HepG2 (cell line): ENCODE measurements around the gene PREP. TPM values are rescaled to one million over a fixed set of nuclear protein-coding genes. Genes with fewer than 3 reads are reported as not detected.

Source experiments
- ATF2 ChIP-seq: sonication (generic); formaldehyde crosslinking; IDR thresholded peaks from 2 replicates; pipeline ENCODE4 v1.4.0; 2020; ENCODE audit warnings: missing genetic modification reagents
- BRCA1 ChIP-seq: sonication (generic); formaldehyde crosslinking; IDR thresholded peaks from 2 replicates; pipeline ENCODE4 v1.4.0; 2020; ENCODE audit warnings: missing genetic modification reagents
- BRD4 ChIP-seq: sonication (generic); formaldehyde crosslinking; IDR thresholded peaks from 2 replicates; pipeline ENCODE4 v1.4.0; 2020; ENCODE audit warnings: missing genetic modification reagents
- CEBPB ChIP-seq: IDR thresholded peaks from 2 replicates; pipeline ENCODE4 v1.6.1; 2011; ENCODE audit warnings: low read depth, low read length, improper control_type of control experiment, borderline replicate concordance
- CEBPG ChIP-seq: IDR thresholded peaks from 2 replicates; pipeline ENCODE4 v1.6.1; 2016
- FOXA3 ChIP-seq: IDR thresholded peaks from 2 replicates; pipeline ENCODE4 v1.6.1; 2016; ENCODE audit warnings: missing genetic modification reagents, missing compliant biosample characterization
- ISX ChIP-seq: sonication (generic); formaldehyde crosslinking; conservative IDR thresholded peaks from 2 replicates; pipeline ENCODE4 v1.5.0; 2020; ENCODE audit warnings: missing genetic modification reagents
- MED13 ChIP-seq: sonication (generic); formaldehyde crosslinking; IDR thresholded peaks from 2 replicates; pipeline ENCODE4 v1.5.0; 2020; ENCODE audit warnings: missing genetic modification reagents
- PAWR ChIP-seq: sonication (generic); formaldehyde crosslinking; IDR thresholded peaks from 2 replicates; pipeline ENCODE4 v1.4.0; 2020; ENCODE audit warnings: missing genetic modification reagents, mild to moderate bottlenecking, borderline replicate concordance
- PLSCR1 ChIP-seq: sonication (generic); formaldehyde crosslinking; IDR thresholded peaks from 2 replicates; pipeline ENCODE4 v1.5.0; 2020; ENCODE audit warnings: missing genetic modification reagents, mild to moderate bottlenecking, borderline replicate concordance
- RFX3 ChIP-seq: IDR thresholded peaks from 2 replicates; pipeline ENCODE4 v1.6.1; 2016; ENCODE audit warnings: missing biosample characterization, missing genetic modification reagents
- RXRA ChIP-seq: sonication (generic); formaldehyde crosslinking; IDR thresholded peaks from 2 replicates; pipeline ENCODE4 v1.5.1; 2020; ENCODE audit warnings: missing genetic modification reagents
- SATB2 ChIP-seq: sonication (generic); formaldehyde crosslinking; IDR thresholded peaks from 2 replicates; pipeline ENCODE4 v1.5.0; 2020; ENCODE audit warnings: missing genetic modification reagents
- SNAPC4 ChIP-seq: sonication (generic); formaldehyde crosslinking; IDR thresholded peaks from 2 replicates; pipeline ENCODE4 v1.4.0; 2020; ENCODE audit warnings: mild to moderate bottlenecking, missing genetic modification reagents
- SNAPC5 ChIP-seq: sonication (generic); formaldehyde crosslinking; IDR thresholded peaks from 2 replicates; pipeline ENCODE4 v1.8.1; 2023; ENCODE audit warnings: mild to moderate bottlenecking, missing genetic modification reagents, borderline replicate concordance
- SOX13 ChIP-seq, 3 experiments: fragments of 450-650 bp in 1 of 3; sonication (generic) in 1 of 3; formaldehyde crosslinking in 1 of 3; IDR thresholded peaks in 2 of 3; conservative IDR thresholded peaks in 1 of 3; 2 replicates each; pipeline versions ENCODE4 v1.5.0 to v1.6.1; 2016 to 2020; ENCODE audit warnings: antibody characterized with exemption in 1 of 3, mild to moderate bottlenecking in 1 of 3, missing compliant biosample characterization in 1 of 3, missing genetic modification reagents in 1 of 3, moderate library complexity in 1 of 3
- SP2 ChIP-seq: sonication (generic); formaldehyde crosslinking; IDR thresholded peaks from 2 replicates; pipeline ENCODE4 v1.5.1; 2020; ENCODE audit warnings: mild to moderate bottlenecking, missing genetic modification reagents
- SYNCRIP ChIP-seq: fragments of 200-400 bp; formaldehyde crosslinking; IDR thresholded peaks from 2 replicates; pipeline ENCODE4 v1.6.1; 2018; ENCODE audit warnings: mild to moderate bottlenecking, low read depth, low read length; ENCODE audit not compliant: insufficient read depth
- TBX3 ChIP-seq: fragments of 450-650 bp; IDR thresholded peaks from 2 replicates; pipeline ENCODE4 v1.6.1; 2017; ENCODE audit warnings: antibody characterized with exemption, mild to moderate bottlenecking, inconsistent platforms, borderline replicate concordance
- THAP11 ChIP-seq: IDR thresholded peaks from 2 replicates; pipeline ENCODE4 v1.6.1; 2016; ENCODE audit warnings: missing biosample characterization, missing genetic modification reagents
- ZBTB8A ChIP-seq: sonication (generic); formaldehyde crosslinking; IDR thresholded peaks from 2 replicates; pipeline ENCODE4 v1.4.0; 2020; ENCODE audit warnings: mild to moderate bottlenecking, low read depth, missing genetic modification reagents, borderline replicate concordance
- ZKSCAN1 ChIP-seq: fragments of 150-350 bp; IDR thresholded peaks from 2 replicates; pipeline ENCODE4 v1.6.1; 2014; ENCODE audit warnings: low read length
- ZNF253 ChIP-seq: sonication (generic); formaldehyde crosslinking; IDR thresholded peaks from 2 replicates; pipeline ENCODE4 v1.8.0; 2022; ENCODE audit warnings: mild to moderate bottlenecking, missing genetic modification reagents, borderline replicate concordance
- ZNF264 ChIP-seq: sonication (generic); formaldehyde crosslinking; IDR thresholded peaks from 2 replicates; pipeline ENCODE4 v1.4.0; 2020; ENCODE audit warnings: missing genetic modification reagents
- ZNF550 ChIP-seq: sonication (generic); formaldehyde crosslinking; IDR thresholded peaks from 2 replicates; pipeline ENCODE4 v1.4.0; 2020; ENCODE audit warnings: mild to moderate bottlenecking, missing genetic modification reagents, borderline replicate concordance
- ZNF562 ChIP-seq: sonication (generic); formaldehyde crosslinking; IDR thresholded peaks from 2 replicates; pipeline ENCODE4 v1.8.0; 2022; ENCODE audit warnings: missing genetic modification reagents, borderline replicate concordance
- polyA plus RNA-seq, 8 experiments: library from polyadenylated mRNA; depleted of rRNA in 3 of 8; stranded (reverse) in 7 of 8; unstranded in 1 of 8; fragments of >200 nt; fragmentation: Illumina TruSeq in 4 of 8; extraction: Trizol in 4 of 8; gene quantifications; 2 replicates each; pipeline versions ENCODE4 v1.2.1 to v1.2.3, GENCODE V29; 2011 to 2016; ENCODE audit warnings: low read depth in 4 of 8, missing spikeins in 1 of 8, mixed read lengths in 1 of 8; ENCODE audit not compliant: insufficient read depth in 1 of 8
- total RNA-seq, 5 experiments: library from RNA; depleted of rRNA; stranded (reverse); fragments of >200 nt; fragmentation: Illumina TruSeq; extraction: Trizol; gene quantifications; 2 replicates each; pipeline ENCODE4 v1.2.3, GENCODE V29; 2016; ENCODE audit warnings: low read depth in 1 of 5

PREP gene
- total and polyA plus RNA-seq, 2 of the 13 experiments (the other 11 are each of a cell fraction or from before 2014, with no cell fraction given): 12.6 to 15.9 TPM

GRCh38 chr6:105374010-105374420, 28.9 kb downstream of the PREP start (continued):
- TF ChIP-seq ZKSCAN1 (no peak), BRD4 (CRISPR knock-in tag) (no peak), ZBTB8A (CRISPR knock-in tag) (no peak), ZNF253 (CRISPR knock-in tag) (no peak), ISX (no peak), SYNCRIP (no peak), ATF2 (CRISPR knock-in tag) (peak; percentile 89), RXRA (CRISPR knock-in tag) (no peak), SOX13 (IDR thresholded peaks at IDR 0.05) (no peak), SOX13 (CRISPR knock-in tag; conservative IDR thresholded peaks at IDR 0.05 in 1 of 2, IDR thresholded peaks at IDR 0.05 in 1 of 2) (peak in 1 of 2 experiments; percentile 7; a peak in 1 of 4 replicates), CEBPG (CRISPR knock-in tag) (0 out of 2 replicates have a peak, but pooled peaks have one; percentile 9), ZNF550 (no peak), THAP11 (CRISPR knock-in tag) (no peak), BRCA1 (no peak), FOXA3 (CRISPR knock-in tag) (peak; percentile 53), SATB2 (CRISPR knock-in tag) (no peak), SNAPC5 (CRISPR knock-in tag) (no peak), SNAPC4 (CRISPR knock-in tag) (no peak), ZNF562 (CRISPR knock-in tag) (no peak), ZNF264 (CRISPR knock-in tag) (no peak), MED13 (no peak), PLSCR1 (CRISPR knock-in tag) (no peak), SP2 (CRISPR knock-in tag) (no peak), RFX3 (CRISPR knock-in tag) (no peak), TBX3 (0 out of 2 replicates have a peak, but pooled peaks have one; percentile 33), CEBPB (peak; percentile 50; the same call in 1 of the 2 replicates), PAWR (CRISPR knock-in tag) (no peak)
